ENCODE data around the gene UNC13C.

Gene UNC13C

GRCh38 chr15:54089776-54090175 lies 111.5 kb downstream of the UNC13C start:
- H3K9ac ChIP-seq = no peak overlapping the region
- no peak overlapping the region for H2AFZ ChIP-seq (ENCODE audit: low read depth)
- H3K4me1 ChIP-seq (ENCODE audit: low read depth, poor library complexity, severe bottlenecking) = no peaks in the 10 kb centered on the region
- TF ChIP-seq, protein P1, sequence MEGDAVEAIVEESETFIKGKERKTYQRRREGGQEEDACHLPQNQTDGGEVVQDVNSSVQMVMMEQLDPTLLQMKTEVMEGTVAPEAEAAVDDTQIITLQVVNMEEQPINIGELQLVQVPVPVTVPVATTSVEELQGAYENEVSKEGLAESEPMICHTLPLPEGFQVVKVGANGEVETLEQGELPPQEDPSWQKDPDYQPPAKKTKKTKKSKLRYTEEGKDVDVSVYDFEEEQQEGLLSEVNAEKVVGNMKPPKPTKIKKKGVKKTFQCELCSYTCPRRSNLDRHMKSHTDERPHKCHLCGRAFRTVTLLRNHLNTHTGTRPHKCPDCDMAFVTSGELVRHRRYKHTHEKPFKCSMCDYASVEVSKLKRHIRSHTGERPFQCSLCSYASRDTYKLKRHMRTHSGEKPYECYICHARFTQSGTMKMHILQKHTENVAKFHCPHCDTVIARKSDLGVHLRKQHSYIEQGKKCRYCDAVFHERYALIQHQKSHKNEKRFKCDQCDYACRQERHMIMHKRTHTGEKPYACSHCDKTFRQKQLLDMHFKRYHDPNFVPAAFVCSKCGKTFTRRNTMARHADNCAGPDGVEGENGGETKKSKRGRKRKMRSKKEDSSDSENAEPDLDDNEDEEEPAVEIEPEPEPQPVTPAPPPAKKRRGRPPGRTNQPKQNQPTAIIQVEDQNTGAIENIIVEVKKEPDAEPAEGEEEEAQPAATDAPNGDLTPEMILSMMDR (conservative IDR thresholded peaks at IDR 0.05; ENCODE audit: low read depth, low read length) = no peak
- no peaks in the 10 kb centered on the region for H3K79me2 ChIP-seq (ENCODE audit: insufficient read depth, low read depth)
- no peak overlapping the region for H3K4me3 ChIP-seq (IDR thresholded peaks at IDR 0.05; ENCODE audit: insufficient read depth, low read depth, low read length)
- H3K4me2 ChIP-seq = no peak overlapping the region
- H3K27ac ChIP-seq = no peak overlapping the region
- no peaks in the 10 kb centered on the region for H3K36me3 ChIP-seq (ENCODE audit: insufficient read depth)
- H3K27me3 ChIP-seq (ENCODE audit: insufficient read depth, low read depth) = no peaks in the 10 kb centered on the region
- H4K20me1 ChIP-seq (ENCODE audit: insufficient read depth) = no peaks in the 10 kb centered on the region

DNA sequence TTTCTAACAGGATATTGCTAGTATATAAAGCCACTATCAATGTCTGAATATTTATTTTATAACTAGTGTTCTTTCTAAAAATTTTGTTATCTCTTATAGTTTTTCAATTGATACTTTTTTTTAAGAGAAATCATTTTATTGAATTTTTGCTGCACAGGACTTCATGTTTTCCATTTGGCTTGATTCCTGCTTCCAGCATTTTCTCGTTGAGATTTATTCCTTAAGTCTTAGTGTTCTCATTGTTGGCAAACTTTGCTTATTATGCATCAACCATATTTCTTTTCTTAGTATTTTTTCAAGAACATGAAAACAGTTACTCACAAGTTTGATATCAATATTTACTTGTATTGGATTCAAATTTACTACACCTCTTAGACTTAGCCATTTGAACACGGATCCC lies 113.4 kb downstream of the UNC13C start:
- Histone ChIP-seq H2AFZ (ENCODE audit: low read depth) (no peak overlapping the region), H3K27ac (no peak overlapping the region), H3K79me2 (ENCODE audit: insufficient read depth, low read depth) (no peaks in the 10 kb centered on the region), H4K20me1 (ENCODE audit: insufficient read depth) (no peaks in the 10 kb centered on the region), H3K4me2 (no peak overlapping the region), H3K36me3 (ENCODE audit: insufficient read depth) (no peaks in the 10 kb centered on the region), H3K27me3 (ENCODE audit: insufficient read depth, low read depth) (no peaks in the 10 kb centered on the region), H3K4me3 (IDR thresholded peaks at IDR 0.05; ENCODE audit: insufficient read depth, low read depth, low read length) (no peak overlapping the region), H3K9ac (no peak overlapping the region), H3K4me1 (ENCODE audit: low read depth, poor library complexity, severe bottlenecking) (no peaks in the 10 kb centered on the region)
- TF ChIP-seq, protein P1 (conservative IDR thresholded peaks at IDR 0.05; ENCODE audit: low read depth, low read length) = no peak

GRCh38 chr15:54094661-54095060 lies 116.4 kb downstream of the UNC13C start:
- H3K27me3 ChIP-seq (ENCODE audit: insufficient read depth, low read depth) = no peaks in the 10 kb centered on the region
- H3K4me3 ChIP-seq (IDR thresholded peaks at IDR 0.05; ENCODE audit: insufficient read depth, low read depth, low read length) = no peak overlapping the region
- H2AFZ ChIP-seq (ENCODE audit: low read depth) = no peak overlapping the region
- no peaks in the 10 kb centered on the region for H4K20me1 ChIP-seq (ENCODE audit: insufficient read depth)
- no peaks in the 10 kb centered on the region for H3K36me3 ChIP-seq (ENCODE audit: insufficient read depth)
- no peak overlapping the region for H3K9ac ChIP-seq
- H3K79me2 ChIP-seq (ENCODE audit: insufficient read depth, low read depth) = no peaks in the 10 kb centered on the region
- H3K4me2 ChIP-seq = no peak overlapping the region
- H3K4me1 ChIP-seq (ENCODE audit: low read depth, poor library complexity, severe bottlenecking) = no peaks in the 10 kb centered on the region
- TF ChIP-seq, protein P1 (conservative IDR thresholded peaks at IDR 0.05; ENCODE audit: low read depth, low read length) = no peak
- no peak overlapping the region for H3K27ac ChIP-seq

DNA sequence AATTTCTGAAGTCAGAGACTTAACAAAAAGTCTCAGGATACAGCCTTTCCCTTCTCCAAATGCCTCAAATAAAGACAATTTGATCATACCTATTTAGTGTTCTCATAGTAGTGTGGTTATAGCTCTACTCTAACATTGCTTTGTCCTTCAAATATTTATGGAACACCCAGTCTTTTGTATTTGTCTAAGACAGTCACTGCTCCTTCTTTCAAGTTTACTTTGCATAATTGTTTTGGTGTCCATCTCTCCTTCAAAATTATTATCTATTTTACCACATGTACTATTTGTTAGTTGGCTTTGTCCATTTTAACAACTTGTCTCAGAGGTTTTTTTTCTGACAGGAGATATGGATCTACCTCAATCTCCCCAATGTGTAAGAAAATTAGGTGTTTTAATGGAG lies 118.8 kb downstream of the UNC13C start:
- no peaks in the 10 kb centered on the region for H3K4me1 ChIP-seq (ENCODE audit: low read depth, poor library complexity, severe bottlenecking)

More for the DNA sequence above, 118.8 kb downstream of the UNC13C start:
- H4K20me1 ChIP-seq (ENCODE audit: insufficient read depth) = no peaks in the 10 kb centered on the region
- H3K27me3 ChIP-seq (ENCODE audit: insufficient read depth, low read depth) = no peaks in the 10 kb centered on the region
- H2AFZ ChIP-seq (ENCODE audit: low read depth) = no peak overlapping the region
- H3K79me2 ChIP-seq (ENCODE audit: insufficient read depth, low read depth) = no peaks in the 10 kb centered on the region
- H3K4me2 ChIP-seq = no peak overlapping the region
- H3K9ac ChIP-seq = no peak overlapping the region
- H3K27ac ChIP-seq = no peak overlapping the region
- no peak overlapping the region for H3K4me3 ChIP-seq (IDR thresholded peaks at IDR 0.05; ENCODE audit: insufficient read depth, low read depth, low read length)
- no peaks in the 10 kb centered on the region for H3K36me3 ChIP-seq (ENCODE audit: insufficient read depth)
- TF ChIP-seq, protein P1 (conservative IDR thresholded peaks at IDR 0.05; ENCODE audit: low read depth, low read length) = no peak

Measured in KMS-11 (cell line).